ENCODE results near the gene GLDC. TPM values are rescaled to one million over a fixed set of nuclear protein-coding genes. Genes with fewer than 3 reads are reported as not detected.
A peak's percentile ranks its signal among the peaks of the same experiment; 100 is the strongest.

The GLDC gene
- total RNA-seq, 1 donor from 2014 or later: 37.4 TPM

DNA sequence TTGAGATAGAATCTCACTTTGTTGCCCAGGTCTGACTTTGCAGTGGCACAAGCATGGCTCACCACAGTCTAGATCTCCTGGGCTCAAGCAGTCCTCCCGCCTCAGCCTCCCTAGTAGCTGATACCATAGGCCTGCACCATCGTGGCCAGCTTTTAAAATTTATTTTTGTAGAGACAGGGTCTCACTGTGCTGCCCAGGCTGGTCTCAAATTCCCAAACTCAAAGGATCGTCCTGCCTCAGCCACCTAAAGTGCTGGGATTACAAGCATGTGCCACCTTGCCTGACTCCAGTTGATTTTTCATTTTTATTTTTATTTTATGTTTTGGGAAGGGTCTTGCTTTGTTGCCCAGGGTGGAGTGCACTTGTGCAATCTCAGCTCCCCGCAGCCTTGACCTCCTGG lies 41.7 kb upstream of the GLDC start:
- H3K4me1 Mint-ChIP-seq: peaks cover 12% of the 10 kb centered on the region
- TF ChIP-seq, protein P1, sequence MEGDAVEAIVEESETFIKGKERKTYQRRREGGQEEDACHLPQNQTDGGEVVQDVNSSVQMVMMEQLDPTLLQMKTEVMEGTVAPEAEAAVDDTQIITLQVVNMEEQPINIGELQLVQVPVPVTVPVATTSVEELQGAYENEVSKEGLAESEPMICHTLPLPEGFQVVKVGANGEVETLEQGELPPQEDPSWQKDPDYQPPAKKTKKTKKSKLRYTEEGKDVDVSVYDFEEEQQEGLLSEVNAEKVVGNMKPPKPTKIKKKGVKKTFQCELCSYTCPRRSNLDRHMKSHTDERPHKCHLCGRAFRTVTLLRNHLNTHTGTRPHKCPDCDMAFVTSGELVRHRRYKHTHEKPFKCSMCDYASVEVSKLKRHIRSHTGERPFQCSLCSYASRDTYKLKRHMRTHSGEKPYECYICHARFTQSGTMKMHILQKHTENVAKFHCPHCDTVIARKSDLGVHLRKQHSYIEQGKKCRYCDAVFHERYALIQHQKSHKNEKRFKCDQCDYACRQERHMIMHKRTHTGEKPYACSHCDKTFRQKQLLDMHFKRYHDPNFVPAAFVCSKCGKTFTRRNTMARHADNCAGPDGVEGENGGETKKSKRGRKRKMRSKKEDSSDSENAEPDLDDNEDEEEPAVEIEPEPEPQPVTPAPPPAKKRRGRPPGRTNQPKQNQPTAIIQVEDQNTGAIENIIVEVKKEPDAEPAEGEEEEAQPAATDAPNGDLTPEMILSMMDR (conservative IDR thresholded peaks at IDR 0.05): no peak
- no peak for DNase-seq (ENCODE audit: low read depth, low spot score)
- no peaks in the 10 kb centered on the region for H3K36me3 Mint-ChIP-seq (ENCODE audit: low read depth)
- H3K9me3 Mint-ChIP-seq: no peaks in the 10 kb centered on the region
- no peak overlapping the region for H3K4me3 Mint-ChIP-seq
- no peak overlapping the region for H3K27ac Mint-ChIP-seq (ENCODE audit: unreplicated experiment)
- no peaks in the 10 kb centered on the region for H3K27me3 Mint-ChIP-seq (ENCODE audit: low read depth)

DNA sequence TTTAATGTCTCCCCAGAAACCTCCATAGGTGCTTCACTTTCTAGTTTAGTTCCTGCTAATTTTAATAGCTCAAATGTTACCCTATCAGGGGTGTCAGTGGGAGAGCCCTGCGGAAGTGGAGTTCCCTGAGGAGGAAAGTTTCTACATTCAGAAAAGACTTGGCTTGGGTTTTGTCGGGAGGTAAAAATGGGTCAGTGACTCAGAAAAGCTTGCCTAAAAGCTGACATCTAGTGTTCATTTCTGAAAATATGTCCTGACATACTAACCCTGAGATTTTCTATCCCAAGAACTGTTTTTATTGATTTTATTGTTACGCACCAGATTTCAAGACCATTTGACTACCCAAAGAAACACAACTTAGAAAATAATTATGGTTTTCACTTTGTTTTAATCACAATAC lies 40.9 kb upstream of the GLDC start:
- DNase-seq (ENCODE audit: low read depth, low spot score): no peak
- TF ChIP-seq, protein P1 (conservative IDR thresholded peaks at IDR 0.05): no peak
- Mint-ChIP-seq H3K9me3 (no peaks in the 10 kb centered on the region), H3K27me3 (ENCODE audit: low read depth) (no peaks in the 10 kb centered on the region), H3K36me3 (ENCODE audit: low read depth) (no peaks in the 10 kb centered on the region), H3K27ac (ENCODE audit: unreplicated experiment) (no peak overlapping the region), H3K4me3 (no peak overlapping the region), H3K4me1 (peaks cover 12% of the 10 kb centered on the region)

DNA sequence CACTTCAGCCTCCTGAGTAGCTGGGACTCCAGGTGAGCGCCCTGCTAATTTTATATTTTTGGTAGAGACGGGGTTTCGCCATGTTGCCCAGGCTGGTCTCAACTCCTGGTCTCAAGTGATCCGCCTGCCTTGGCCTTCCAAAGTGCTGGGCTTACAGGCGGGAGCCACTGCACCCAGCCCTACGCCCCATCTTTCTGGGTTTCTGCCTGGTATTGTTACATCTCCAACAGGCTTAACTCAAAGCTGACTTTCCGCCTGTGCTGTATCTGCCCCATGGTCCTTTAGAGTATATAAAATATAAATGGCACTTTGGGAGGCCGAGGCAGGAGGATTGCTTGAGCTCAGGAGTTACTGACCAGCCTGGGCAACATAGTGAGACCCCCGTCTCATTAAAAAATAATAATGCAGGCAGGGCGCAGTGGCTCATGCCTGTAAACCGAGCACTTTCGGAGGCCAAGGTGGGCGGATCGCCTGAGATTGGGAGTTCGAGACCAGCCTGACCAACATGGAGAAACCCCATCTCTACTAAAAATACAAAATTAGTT lies 36.5 kb upstream of the GLDC start:
- H3K4me1 Mint-ChIP-seq: peaks cover 17% of the 10 kb centered on the region
- peak overlapping the region; percentile 99 for H3K4me3 Mint-ChIP-seq
- no peaks in the 10 kb centered on the region for H3K36me3 Mint-ChIP-seq (ENCODE audit: low read depth)
- no peaks in the 10 kb centered on the region for H3K27me3 Mint-ChIP-seq (ENCODE audit: low read depth)
- no peaks in the 10 kb centered on the region for H3K9me3 Mint-ChIP-seq
- H3K27ac Mint-ChIP-seq (ENCODE audit: unreplicated experiment): peak overlapping the region; percentile 100
- TF ChIP-seq, protein P1 (conservative IDR thresholded peaks at IDR 0.05): no peak
- no peak for DNase-seq (ENCODE audit: low read depth, low spot score)

DNA sequence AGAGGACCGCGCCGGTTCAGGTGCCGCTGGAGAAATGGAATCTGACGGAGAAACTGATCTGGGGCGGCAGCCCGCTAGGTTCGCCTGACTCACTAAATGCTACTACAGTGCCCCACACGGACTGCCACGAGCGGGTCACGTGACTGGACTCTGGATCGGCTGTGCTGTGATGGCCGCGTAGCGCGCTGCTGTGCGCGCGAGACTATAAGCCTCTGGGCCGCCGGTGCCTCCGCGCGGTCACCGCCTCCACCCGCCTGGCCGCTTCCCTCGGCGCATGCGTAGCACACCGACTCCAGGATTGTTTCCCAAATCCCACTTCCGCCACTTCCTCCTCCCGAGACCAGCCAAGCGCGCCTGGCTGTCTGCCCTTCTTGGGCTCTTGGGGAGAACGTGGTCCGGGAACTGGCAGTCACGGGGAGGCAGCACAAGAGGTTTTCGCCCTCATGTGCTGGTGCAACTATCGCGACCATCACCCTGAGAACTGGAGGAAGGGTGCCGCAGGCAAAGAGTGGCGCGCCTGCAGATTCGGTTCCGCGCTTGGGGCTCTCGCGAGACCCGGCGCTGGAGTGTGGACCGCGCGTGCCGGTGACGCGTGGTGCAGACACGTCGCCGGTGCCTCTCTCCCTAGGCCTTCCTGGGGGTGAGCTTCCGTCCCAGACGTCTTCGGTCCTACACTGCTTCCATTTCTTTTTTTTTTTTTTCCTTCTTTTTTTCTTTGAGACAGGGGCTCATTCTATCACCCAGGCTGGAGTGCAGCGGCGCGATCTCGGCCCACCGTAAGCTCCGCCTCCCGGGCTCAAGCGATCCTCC lies 35.8 kb upstream of the GLDC start:
- H3K9me3 Mint-ChIP-seq: no peaks in the 10 kb centered on the region
- no peaks in the 10 kb centered on the region for H3K27me3 Mint-ChIP-seq (ENCODE audit: low read depth)
- H3K36me3 Mint-ChIP-seq (ENCODE audit: low read depth): no peaks in the 10 kb centered on the region
- DNase-seq (ENCODE audit: low read depth, low spot score): peak; percentile 89
- TF ChIP-seq, protein P1 (conservative IDR thresholded peaks at IDR 0.05): no peak
- peak overlapping the region; percentile 100 for H3K27ac Mint-ChIP-seq (ENCODE audit: unreplicated experiment)
- H3K4me3 Mint-ChIP-seq: peak overlapping the region; percentile 99
- peaks cover 17% of the 10 kb centered on the region for H3K4me1 Mint-ChIP-seq

DNA sequence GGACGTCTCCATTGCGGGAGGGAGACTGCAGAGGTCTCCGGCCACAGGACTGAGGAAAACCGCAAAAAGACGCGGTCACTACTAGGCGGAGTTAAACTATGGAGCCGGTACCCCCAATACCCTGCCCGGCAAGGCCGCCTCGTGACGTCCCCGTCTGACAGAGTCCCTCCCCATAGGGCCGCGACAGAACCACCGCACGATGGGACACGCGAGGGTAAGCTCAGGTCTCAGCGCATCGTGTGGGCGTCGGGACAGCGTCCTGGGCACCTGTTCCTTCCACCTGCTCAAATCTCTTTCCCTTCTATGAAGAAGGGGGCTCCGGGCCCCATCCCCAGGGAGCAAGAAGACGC lies 35.2 kb upstream of the GLDC start:
- H3K36me3 Mint-ChIP-seq (ENCODE audit: low read depth): no peaks in the 10 kb centered on the region
- H3K4me3 Mint-ChIP-seq: peak overlapping the region; percentile 99
- DNase-seq (ENCODE audit: low read depth, low spot score): no peak
- H3K27me3 Mint-ChIP-seq (ENCODE audit: low read depth): no peaks in the 10 kb centered on the region
- no peaks in the 10 kb centered on the region for H3K9me3 Mint-ChIP-seq
- H3K27ac Mint-ChIP-seq (ENCODE audit: unreplicated experiment): peak overlapping the region; percentile 100
- peaks cover 17% of the 10 kb centered on the region for H3K4me1 Mint-ChIP-seq
- TF ChIP-seq, protein P1 (conservative IDR thresholded peaks at IDR 0.05): no peak

All from neural crest cell (in vitro differentiated cells).